ENCODE results near the gene GPR158.

GPR158 gene

GRCh38 chr10:25425776-25426175 is 251.0 kb downstream of the GPR158 start:
- DNase-seq, result no peak

- DNase-seq, result no peak
Observed at GRCh38 chr10:25436431-25436830, 261.6 kb downstream of the GPR158 start.

GRCh38 chr10:25441270-25441669 is 266.5 kb downstream of the GPR158 start:
- DNase-seq, result no peak

- no peak for DNase-seq
Observed at GRCh38 chr10:25444266-25444665, 269.5 kb downstream of the GPR158 start.

- DNase-seq, result no peak
Observed at GRCh38 chr10:25451401-25451800, 276.6 kb downstream of the GPR158 start.

GRCh38 chr10:25453619-25454018 is 278.8 kb downstream of the GPR158 start:
- no peak for DNase-seq

GRCh38 chr10:25455980-25456567 is 281.3 kb downstream of the GPR158 start:
- DNase-seq, result no peak

- DNase-seq, result no peak
Observed at GRCh38 chr10:25457552-25457951, 282.8 kb downstream of the GPR158 start.

- DNase-seq, result no peak
Observed at GRCh38 chr10:25465582-25466372, 291.0 kb downstream of the GPR158 start.

GRCh38 chr10:25467881-25468280 is 293.1 kb downstream of the GPR158 start:
- DNase-seq, result no peak

GRCh38 chr10:25481467-25481866 is 306.7 kb downstream of the GPR158 start:
- DNase-seq, result no peak

GRCh38 chr10:25483999-25484398 is 309.2 kb downstream of the GPR158 start:
- no peak for DNase-seq

GRCh38 chr10:25487266-25487665 is 312.5 kb downstream of the GPR158 start:
- no peak for DNase-seq

GRCh38 chr10:25492040-25492439 is 317.2 kb downstream of the GPR158 start:
- no peak for DNase-seq

GRCh38 chr10:25492680-25493079 is 317.9 kb downstream of the GPR158 start:
- no peak for DNase-seq

- DNase-seq, result no peak
Observed at GRCh38 chr10:25493122-25493893, 318.5 kb downstream of the GPR158 start.

- no peak for DNase-seq
Observed at GRCh38 chr10:25497246-25497645, 322.4 kb downstream of the GPR158 start.

- no peak for DNase-seq
Observed at GRCh38 chr10:25498645-25499044, 323.8 kb downstream of the GPR158 start.

- DNase-seq, result no peak
Observed at GRCh38 chr10:25501912-25502311, 327.1 kb downstream of the GPR158 start.

GRCh38 chr10:25502453-25502852 is 327.7 kb downstream of the GPR158 start:
- DNase-seq, result no peak

GRCh38 chr10:25504306-25504705 is 329.5 kb downstream of the GPR158 start:
- no peak for DNase-seq

GRCh38 chr10:25504838-25505237 is 330.0 kb downstream of the GPR158 start:
- DNase-seq, result no peak

- DNase-seq, result no peak
Observed at GRCh38 chr10:25505466-25505865, 330.7 kb downstream of the GPR158 start.

GRCh38 chr10:25506821-25507335 is 332.1 kb downstream of the GPR158 start:
- DNase-seq, result no peak

All from NCI-H1048 (cell line).